Fibroblast of pulmonary artery (primary cell): Measurements from ENCODE around the gene P2RX3.

Experiments
- DNase-seq: peaks from one replicate; pipeline ENCODE4 v3.0.0-alpha.2; 2010; ENCODE audit warnings: low read depth
- H3K4me3 ChIP-seq: replicated peaks from 2 replicates; pipeline ENCODE4 v1.5.1; 2011; ENCODE audit warnings: low read depth, mild to moderate bottlenecking, control low read depth, low read length, moderate library complexity
- TF ChIP-seq, protein P1 (sequence below): IDR thresholded peaks from 2 replicates; pipeline ENCODE4 v1.5.1; 2011; ENCODE audit warnings: mild to moderate bottlenecking, control low read depth, low read length, inconsistent platforms; ENCODE audit errors: missing control alignments

The P2RX3 gene

GRCh38 chr11:57421066-57421465, 82.9 kb downstream of the P2RX3 start:
- TF ChIP-seq, protein P1, sequence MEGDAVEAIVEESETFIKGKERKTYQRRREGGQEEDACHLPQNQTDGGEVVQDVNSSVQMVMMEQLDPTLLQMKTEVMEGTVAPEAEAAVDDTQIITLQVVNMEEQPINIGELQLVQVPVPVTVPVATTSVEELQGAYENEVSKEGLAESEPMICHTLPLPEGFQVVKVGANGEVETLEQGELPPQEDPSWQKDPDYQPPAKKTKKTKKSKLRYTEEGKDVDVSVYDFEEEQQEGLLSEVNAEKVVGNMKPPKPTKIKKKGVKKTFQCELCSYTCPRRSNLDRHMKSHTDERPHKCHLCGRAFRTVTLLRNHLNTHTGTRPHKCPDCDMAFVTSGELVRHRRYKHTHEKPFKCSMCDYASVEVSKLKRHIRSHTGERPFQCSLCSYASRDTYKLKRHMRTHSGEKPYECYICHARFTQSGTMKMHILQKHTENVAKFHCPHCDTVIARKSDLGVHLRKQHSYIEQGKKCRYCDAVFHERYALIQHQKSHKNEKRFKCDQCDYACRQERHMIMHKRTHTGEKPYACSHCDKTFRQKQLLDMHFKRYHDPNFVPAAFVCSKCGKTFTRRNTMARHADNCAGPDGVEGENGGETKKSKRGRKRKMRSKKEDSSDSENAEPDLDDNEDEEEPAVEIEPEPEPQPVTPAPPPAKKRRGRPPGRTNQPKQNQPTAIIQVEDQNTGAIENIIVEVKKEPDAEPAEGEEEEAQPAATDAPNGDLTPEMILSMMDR = no peak
- H3K4me3 ChIP-seq = no peak overlapping the region
- DNase-seq = no peak

DNA sequence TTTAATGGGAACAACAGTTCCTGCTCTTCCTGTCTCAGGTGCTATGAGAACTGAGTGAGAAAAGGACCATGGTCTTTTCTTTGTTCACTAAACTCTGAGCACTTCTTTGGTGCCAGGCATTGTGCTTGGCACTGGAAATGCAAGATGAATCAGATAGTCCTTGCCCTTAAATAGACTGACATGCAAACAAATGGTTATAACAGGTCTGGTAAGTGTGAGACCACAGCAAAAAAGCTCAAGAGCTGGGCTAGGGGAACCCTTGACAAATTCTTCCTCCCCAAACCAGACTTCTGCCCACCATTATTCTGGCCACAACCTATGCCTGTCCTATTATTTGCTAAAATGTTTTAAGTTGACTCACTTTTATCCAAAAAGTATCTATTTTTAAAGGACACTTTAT, 83.7 kb downstream of the P2RX3 start:
- TF ChIP-seq, protein P1 = no peak
- DNase-seq = no peak
- H3K4me3 ChIP-seq = no peak overlapping the region
